ENCODE data around the gene MAP4K5.

The MAP4K5 gene

GRCh38 chr14:50387548-50387947, 144.8 kb downstream of the MAP4K5 start:
- H3K4me3 ChIP-seq (ENCODE audit: low read depth, low read length) = no peak overlapping the region

GRCh38 chr14:50383618-50384225, 148.6 kb downstream of the MAP4K5 start:
- TF ChIP-seq CTCF (IDR thresholded peaks at IDR 0.05; ENCODE audit: low read depth, low read length) = no peak
- Histone ChIP-seq H3K36me3 (no peaks in the 10 kb centered on the region), H3K27me3 (ENCODE audit: insufficient read depth, low read depth, severe bottlenecking) (no peaks in the 10 kb centered on the region), H3K9me3 (ENCODE audit: severe bottlenecking) (no peaks in the 10 kb centered on the region), H3K27ac (peak overlapping the region; percentile 37), H3K4me3 (ENCODE audit: low read depth, low read length) (peak overlapping the region; percentile 17)
- peak; percentile 69 for DNase-seq

More at GRCh38 chr14:50387548-50387947, 144.8 kb downstream of the MAP4K5 start:
- TF ChIP-seq CTCF (IDR thresholded peaks at IDR 0.05; ENCODE audit: low read depth, low read length) = no peak
- no peak for DNase-seq
- no peaks in the 10 kb centered on the region for H3K36me3 ChIP-seq
- H3K9me3 ChIP-seq (ENCODE audit: severe bottlenecking) = no peaks in the 10 kb centered on the region
- H3K27ac ChIP-seq = no peak overlapping the region
- H3K27me3 ChIP-seq (ENCODE audit: insufficient read depth, low read depth, severe bottlenecking) = no peaks in the 10 kb centered on the region

GRCh38 chr14:50381823-50382287, 150.5 kb downstream of the MAP4K5 start:
- H3K27ac ChIP-seq = no peak overlapping the region
- no peaks in the 10 kb centered on the region for H3K9me3 ChIP-seq (ENCODE audit: severe bottlenecking)
- no peak for DNase-seq
- no peak for TF ChIP-seq CTCF (IDR thresholded peaks at IDR 0.05; ENCODE audit: low read depth, low read length)
- H3K36me3 ChIP-seq = no peaks in the 10 kb centered on the region
- H3K4me3 ChIP-seq (ENCODE audit: low read depth, low read length) = no peak overlapping the region
- H3K27me3 ChIP-seq (ENCODE audit: insufficient read depth, low read depth, severe bottlenecking) = no peaks in the 10 kb centered on the region

GRCh38 chr14:50381008-50381407, 151.4 kb downstream of the MAP4K5 start:
- no peak overlapping the region for H3K27ac ChIP-seq
- H3K27me3 ChIP-seq (ENCODE audit: insufficient read depth, low read depth, severe bottlenecking) = no peaks in the 10 kb centered on the region
- H3K36me3 ChIP-seq = no peaks in the 10 kb centered on the region
- no peaks in the 10 kb centered on the region for H3K9me3 ChIP-seq (ENCODE audit: severe bottlenecking)
- no peak for DNase-seq
- no peak overlapping the region for H3K4me3 ChIP-seq (ENCODE audit: low read depth, low read length)
- TF ChIP-seq CTCF (IDR thresholded peaks at IDR 0.05; ENCODE audit: low read depth, low read length) = no peak

GRCh38 chr14:50380455-50380854, 151.9 kb downstream of the MAP4K5 start:
- Histone ChIP-seq H3K4me3 (ENCODE audit: low read depth, low read length) (no peak overlapping the region), H3K9me3 (ENCODE audit: severe bottlenecking) (no peaks in the 10 kb centered on the region), H3K27ac (no peak overlapping the region), H3K36me3 (no peaks in the 10 kb centered on the region), H3K27me3 (ENCODE audit: insufficient read depth, low read depth, severe bottlenecking) (no peaks in the 10 kb centered on the region)
- no peak for TF ChIP-seq CTCF (IDR thresholded peaks at IDR 0.05; ENCODE audit: low read depth, low read length)
- DNase-seq = no peak

GRCh38 chr14:50379563-50379962, 152.8 kb downstream of the MAP4K5 start:
- H3K4me3 ChIP-seq (ENCODE audit: low read depth, low read length) = no peak overlapping the region
- DNase-seq = no peak
- H3K27me3 ChIP-seq (ENCODE audit: insufficient read depth, low read depth, severe bottlenecking) = no peaks in the 10 kb centered on the region
- no peak for TF ChIP-seq CTCF (IDR thresholded peaks at IDR 0.05; ENCODE audit: low read depth, low read length)
- H3K9me3 ChIP-seq (ENCODE audit: severe bottlenecking) = no peaks in the 10 kb centered on the region
- H3K36me3 ChIP-seq = no peaks in the 10 kb centered on the region
- no peak overlapping the region for H3K27ac ChIP-seq
